ENCODE data around the gene TMC8. TPM values are rescaled to one million over a fixed set of nuclear protein-coding genes. Genes with fewer than 3 reads are reported as not detected.

TMC8 gene
- total and polyA plus RNA-seq, 12 donors = 0.44 to 28.8 (median 6.3) TPM

DNA sequence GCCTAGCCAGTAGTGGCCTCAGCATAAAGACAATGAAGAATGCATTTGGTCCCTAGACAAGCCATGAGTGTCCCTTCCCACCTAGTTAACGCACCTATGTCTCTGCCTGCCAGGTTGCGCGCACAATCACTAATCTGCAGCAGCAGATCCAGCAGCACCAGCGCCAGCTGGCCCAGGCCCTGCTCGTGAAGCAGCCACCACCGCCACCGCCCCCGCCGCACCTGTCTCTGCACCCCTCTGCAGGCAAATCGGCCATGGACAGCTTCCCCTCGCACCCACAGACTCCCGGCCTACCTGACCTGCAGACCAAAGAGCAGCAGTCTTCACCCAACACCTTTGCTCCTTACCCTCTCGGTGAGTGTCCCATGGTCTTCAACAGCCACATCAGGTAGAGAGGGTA lies 43.8 kb upstream of the TMC8 start:
- 94 to 99% (median 98%) methylated on average over 9 to 13 of the region's 13 CpGs for WGBS, 4 donors
- no peak overlapping the region for H3K4me3 ChIP-seq
- no peak overlapping the region for H3K27ac ChIP-seq
- H3K9me3 ChIP-seq (replicated peaks in 1 of 3) = no peaks in the 10 kb centered on the region
- TF ChIP-seq POLR2A (IDR thresholded peaks at IDR 0.05) = no peak
- TF ChIP-seq, protein P1, sequence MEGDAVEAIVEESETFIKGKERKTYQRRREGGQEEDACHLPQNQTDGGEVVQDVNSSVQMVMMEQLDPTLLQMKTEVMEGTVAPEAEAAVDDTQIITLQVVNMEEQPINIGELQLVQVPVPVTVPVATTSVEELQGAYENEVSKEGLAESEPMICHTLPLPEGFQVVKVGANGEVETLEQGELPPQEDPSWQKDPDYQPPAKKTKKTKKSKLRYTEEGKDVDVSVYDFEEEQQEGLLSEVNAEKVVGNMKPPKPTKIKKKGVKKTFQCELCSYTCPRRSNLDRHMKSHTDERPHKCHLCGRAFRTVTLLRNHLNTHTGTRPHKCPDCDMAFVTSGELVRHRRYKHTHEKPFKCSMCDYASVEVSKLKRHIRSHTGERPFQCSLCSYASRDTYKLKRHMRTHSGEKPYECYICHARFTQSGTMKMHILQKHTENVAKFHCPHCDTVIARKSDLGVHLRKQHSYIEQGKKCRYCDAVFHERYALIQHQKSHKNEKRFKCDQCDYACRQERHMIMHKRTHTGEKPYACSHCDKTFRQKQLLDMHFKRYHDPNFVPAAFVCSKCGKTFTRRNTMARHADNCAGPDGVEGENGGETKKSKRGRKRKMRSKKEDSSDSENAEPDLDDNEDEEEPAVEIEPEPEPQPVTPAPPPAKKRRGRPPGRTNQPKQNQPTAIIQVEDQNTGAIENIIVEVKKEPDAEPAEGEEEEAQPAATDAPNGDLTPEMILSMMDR (IDR thresholded peaks at IDR 0.05) = no peak
- no peaks in the 10 kb centered on the region for H3K27me3 ChIP-seq
- peaks cover 0 to 46% of the 10 kb centered on the region in 2 donors for H3K36me3 ChIP-seq (replicated peaks in 1 of 2)
- H3K4me1 ChIP-seq (replicated peaks in 1 of 2) = peaks cover 0 to 7% of the 10 kb centered on the region in 2 donors
- DNase-seq = no peak
- intact Hi-C loops (cut with DNase I) = no loop called here

DNA sequence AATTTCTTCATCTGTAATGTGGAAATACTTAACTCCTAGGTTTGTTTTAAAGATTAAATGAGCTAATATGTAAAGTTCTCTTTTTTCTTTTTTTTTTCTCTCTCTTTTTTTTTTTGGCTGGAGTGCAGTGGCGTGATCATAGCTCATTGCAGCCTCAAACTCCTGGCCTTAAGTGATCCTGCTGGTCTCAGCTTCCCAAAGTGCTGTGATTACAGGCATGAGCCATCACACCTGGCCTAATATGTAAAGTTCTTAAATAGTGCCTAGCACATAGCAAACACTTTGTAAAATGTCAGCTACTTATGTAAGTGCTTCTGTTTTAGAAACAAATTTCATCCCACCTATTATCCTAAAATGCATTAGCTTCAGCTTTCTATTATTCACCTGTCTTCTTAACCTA lies 42.0 kb upstream of the TMC8 start:
- Histone ChIP-seq H3K9me3 (replicated peaks in 1 of 3) (no peaks in the 10 kb centered on the region), H3K27me3 (no peaks in the 10 kb centered on the region), H3K36me3 (replicated peaks in 1 of 2) (peaks cover 0 to 55% of the 10 kb centered on the region in 2 donors), H3K4me3 (no peak overlapping the region), H3K4me1 (replicated peaks in 1 of 2) (peaks cover 0 to 7% of the 10 kb centered on the region in 2 donors), H3K27ac (no peak overlapping the region)
- intact Hi-C loops (cut with DNase I) = no loop called here
- TF ChIP-seq, protein P1 (IDR thresholded peaks at IDR 0.05) = no peak
- no peak for TF ChIP-seq POLR2A (IDR thresholded peaks at IDR 0.05)
- no peak for DNase-seq
- 94 to 100% (median 98%) methylated on average over 1 of the region's 1 CpG for WGBS, 4 donors

DNA sequence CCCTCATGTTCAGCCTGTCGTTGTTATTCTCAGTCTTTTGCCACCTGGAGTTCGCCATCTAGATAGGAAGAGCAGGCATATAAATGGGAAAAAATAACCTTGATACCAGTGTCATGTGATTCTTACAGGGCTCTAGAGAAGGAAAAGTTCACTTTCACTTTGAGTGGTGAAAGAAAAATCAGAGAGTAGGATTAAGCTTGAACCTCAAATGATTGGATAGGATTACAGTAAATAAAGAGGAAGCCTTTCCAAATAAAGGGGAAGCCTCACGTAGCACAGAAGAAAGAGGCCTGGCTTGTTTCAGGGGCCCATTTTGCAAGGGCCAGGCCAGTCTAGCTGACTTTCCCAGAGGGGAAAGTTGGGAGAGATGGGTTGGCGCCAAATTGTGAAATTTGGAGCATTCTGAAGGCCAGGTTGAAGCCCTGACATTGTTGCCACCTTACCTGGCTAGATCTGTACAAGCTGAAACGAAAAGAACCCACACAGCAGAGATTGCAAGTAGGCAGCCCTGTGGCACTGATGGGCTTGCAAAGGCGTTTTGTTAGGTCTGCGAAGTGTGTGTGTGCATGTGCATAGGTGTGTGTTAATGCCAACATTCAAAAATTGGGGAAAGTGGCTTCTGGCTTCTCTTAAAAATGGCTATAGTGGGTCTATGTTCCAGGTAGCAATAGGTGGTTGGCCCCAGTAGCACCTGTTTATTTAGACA lies 40.8 kb upstream of the TMC8 start:
- intact Hi-C loops (cut with DNase I) = no loop called here
- H3K27me3 ChIP-seq = no peaks in the 10 kb centered on the region
- peaks cover 0 to 66% of the 10 kb centered on the region in 2 donors for H3K36me3 ChIP-seq (replicated peaks in 1 of 2)

DNA sequence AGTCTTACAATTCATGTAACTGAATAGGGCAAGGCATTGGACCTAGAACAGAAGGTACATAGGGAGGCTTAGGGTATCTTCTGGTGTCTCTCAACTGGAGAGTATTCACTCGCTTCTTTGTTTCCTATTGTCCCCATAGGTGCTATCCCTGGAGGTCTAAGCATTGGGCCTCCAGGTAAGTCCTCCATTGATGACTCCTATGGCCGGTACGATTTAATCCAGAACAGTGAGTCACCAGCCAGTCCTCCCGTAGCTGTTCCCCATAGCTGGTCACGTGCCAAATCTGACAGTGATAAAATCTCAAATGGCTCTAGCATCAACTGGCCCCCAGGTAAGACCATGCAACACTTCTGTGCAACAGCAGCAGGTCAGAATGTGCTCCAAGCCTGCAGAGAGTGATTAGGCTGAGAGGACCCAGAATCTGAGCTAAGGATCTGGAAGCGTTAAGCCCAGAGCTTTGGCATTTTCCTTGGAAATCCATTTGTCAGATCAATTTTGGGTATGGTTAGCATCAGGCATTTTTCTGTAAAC lies 37.7 kb upstream of the TMC8 start:
- Histone ChIP-seq H3K27ac (no peak overlapping the region), H3K27me3 (no peaks in the 10 kb centered on the region), H3K4me3 (no peak overlapping the region), H3K36me3 (replicated peaks in 1 of 2) (peaks cover 0 to 76% of the 10 kb centered on the region in 2 donors), H3K4me1 (replicated peaks in 1 of 2) (peaks cover 0 to 7% of the 10 kb centered on the region in 2 donors), H3K9me3 (replicated peaks in 1 of 3) (no peaks in the 10 kb centered on the region)
- WGBS, 4 donors = 77 to 90% (median 79%) methylated on average over 5 to 6 of the region's 6 CpGs
- TF ChIP-seq POLR2A (IDR thresholded peaks at IDR 0.05) = no peak
- no peak for DNase-seq
- intact Hi-C loops (cut with DNase I) = no loop called here

More for the DNA sequence above, 40.8 kb upstream of the TMC8 start:
- H3K9me3 ChIP-seq (replicated peaks in 1 of 3) = no peaks in the 10 kb centered on the region
- H3K27ac ChIP-seq = peak overlapping the region in 3 of 5 donors; percentile 24 to 64 (median 39)
- no peak for TF ChIP-seq POLR2A (IDR thresholded peaks at IDR 0.05)
- TF ChIP-seq, protein P1 (IDR thresholded peaks at IDR 0.05) = no peak
- peak in 1 of 7 donors; percentile 22 for DNase-seq
- WGBS, 4 donors = 52 to 61% (median 55%) methylated on average over 7 of the region's 7 CpGs
- peak overlapping the region in 1 of 4 donors; percentile 15 for H3K4me3 ChIP-seq
- peaks cover 0 to 7% of the 10 kb centered on the region in 2 donors for H3K4me1 ChIP-seq (replicated peaks in 1 of 2)

Data from adrenal gland (tissue), 12 donors.